ENCODE results near the gene RFTN1. TPM values are rescaled to one million over a fixed set of nuclear protein-coding genes. Genes with fewer than 3 reads are reported as not detected.

Gene RFTN1
- total and polyA plus RNA-seq, 2 of the 8 experiments (the other 6 are each of a cell fraction or from before 2014, with no cell fraction given), result 4.6 to 6.7 TPM

DNA sequence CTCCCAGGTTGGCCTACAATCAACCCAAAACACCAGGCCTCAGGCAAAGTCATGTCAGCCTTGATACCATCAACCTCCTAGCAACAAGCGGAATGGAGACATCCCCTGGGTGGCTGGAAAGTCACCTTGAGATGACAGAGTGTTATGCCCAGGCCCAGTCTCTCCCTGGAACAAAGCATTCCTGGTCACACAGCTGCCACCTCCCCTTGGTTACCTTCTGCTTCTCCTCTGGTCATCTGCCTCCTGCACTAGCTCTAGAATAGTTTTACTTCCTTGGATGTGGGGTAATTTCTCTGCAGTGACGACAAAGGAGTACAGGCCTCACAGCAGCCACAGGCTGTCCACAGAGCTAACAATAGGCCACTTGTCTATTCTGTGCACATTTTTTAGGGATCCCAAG, 114.9 kb downstream of the RFTN1 start:
- Histone ChIP-seq H3K4ac (replicated peaks; ENCODE audit: insufficient read length, low read depth, low read length) (no peak overlapping the region), H4K8ac (ENCODE audit: extremely low read depth, insufficient read depth, low read length) (no peak overlapping the region), H3K27me3 (replicated peaks in 1 of 4; ENCODE audit: control insufficient read depth in 3 of 4, extremely low read depth in 1 of 4, insufficient read depth in 3 of 4, low read length in 3 of 4) (no peaks in the 10 kb centered on the region), H3K79me2 (ENCODE audit: control insufficient read depth in 1 of 2, insufficient read depth in 2 of 2, low read length in 2 of 2) (no peaks in the 10 kb centered on the region), H2BK120ac (replicated peaks; ENCODE audit: low read depth, low read length) (no peak overlapping the region), H3K4me2 (ENCODE audit: insufficient read depth in 1 of 2, low read depth in 2 of 2, low read length in 2 of 2) (no peak overlapping the region), H3K56ac (replicated peaks; ENCODE audit: insufficient read length, low read depth, low read length) (no peak overlapping the region), H3K9me3 (ENCODE audit: insufficient read depth in 2 of 2, low read depth in 1 of 2, low read length in 1 of 2) (no peaks in the 10 kb centered on the region), H4K5ac (ENCODE audit: insufficient read length, low read depth, low read length) (no peak overlapping the region), H3K23me2 (ENCODE audit: low read depth, low read length) (no peaks in the 10 kb centered on the region), H2AFZ (ENCODE audit: low read length) (no peak overlapping the region), H3K36me3 (ENCODE audit: control insufficient read depth in 2 of 4, insufficient read depth in 4 of 4, low read length in 3 of 4) (no peaks in the 10 kb centered on the region), H2BK20ac (ENCODE audit: low read length) (no peak overlapping the region), H2BK12ac (ENCODE audit: low read depth, low read length) (no peak overlapping the region), H4K20me1 (replicated peaks in 1 of 2; ENCODE audit: control insufficient read depth in 1 of 2, insufficient read depth in 2 of 2, low read length in 2 of 2) (no peaks in the 10 kb centered on the region), H3K14ac (ENCODE audit: insufficient read length) (no peak overlapping the region), H2AK5ac (ENCODE audit: low read depth, low read length) (no peak overlapping the region), H3K4me1 (replicated peaks in 1 of 4; ENCODE audit: control insufficient read depth in 3 of 4, insufficient read depth in 4 of 4, low read length in 3 of 4) (peaks cover 0 to 6% (median 2%) of the 10 kb centered on the region in 4 experiments; a peak in 4 of 7 replicates), H3K23ac (ENCODE audit: insufficient read length) (no peak overlapping the region), H4K91ac (replicated peaks; ENCODE audit: insufficient read length, low read length) (no peak overlapping the region), H3K79me1 (ENCODE audit: low read depth, low read length) (no peaks in the 10 kb centered on the region), H3K27ac (ENCODE audit: low read depth, low read length) (no peak overlapping the region), H3K4me3 (ENCODE audit: extremely low read depth in 1 of 4, insufficient read depth in 2 of 4, low read depth in 3 of 4, low read length in 4 of 4) (no peak overlapping the region), H3K9ac (replicated peaks in 1 of 4; ENCODE audit: extremely low read depth in 1 of 4, low read depth in 3 of 4, low read length in 3 of 4) (no peak overlapping the region; a peak in 2 of 7 replicates), H3K18ac (ENCODE audit: extremely low read depth, low read length) (no peak overlapping the region; the same call in 1 of the 2 replicates), H2BK15ac (ENCODE audit: low read length) (no peak overlapping the region), H2BK5ac (ENCODE audit: low read depth, low read length) (peak overlapping the region; percentile 16; the same call in 1 of the 2 replicates)
- ChIA-PET CTCF (ENCODE audit: partially characterized antibody) (interaction anchor here (0.6 to 1.3 kb wide), 4 partner anchors 9 to 118 kb away, joined by 3 to 5 read pairs (median 4); no protein-coding TSS in a partner anchor), POLR2A (ENCODE audit: partially characterized antibody) (no interaction called here)
- 64% methylated on average over 2 of the region's 2 CpGs; no CpG with 5 or more reads in 1 of the 2 experiments for WGBS, 2 experiments (ENCODE audit: extremely low coverage in 1 of 2, insufficient coverage in 1 of 2, insufficient read length in 1 of 2, insufficient replicate concordance in 2 of 2, low coverage in 1 of 2, low lambda C conversion rate in 2 of 2, missing lambda C conversion rate in 1 of 2)
- TF ChIP-seq SUZ12 (IDR thresholded peaks at IDR 0.05; ENCODE audit: low read length) (no peak), POLR2AphosphoS5 (IDR thresholded peaks at IDR 0.05; ENCODE audit: low read depth, low read length) (no peak), TAF7 (optimal IDR thresholded peaks at IDR 0.05; ENCODE audit: borderline replicate concordance, low read depth, low read length) (no peak), POU5F1 (IDR thresholded peaks at IDR 0.05; ENCODE audit: low read depth, low read length) (no peak), BACH1 (IDR thresholded peaks at IDR 0.05; ENCODE audit: low read length) (no peak), YY1 (IDR thresholded peaks at IDR 0.05; ENCODE audit: low read depth, low read length) (no peak), RFX5 (IDR thresholded peaks at IDR 0.05; ENCODE audit: borderline replicate concordance, low read depth, low read length) (no peak), CHD2 (IDR thresholded peaks at IDR 0.05; ENCODE audit: low read length) (no peak), KDM4A (IDR thresholded peaks at IDR 0.05; ENCODE audit: low read depth, low read length, severe bottlenecking) (no peak)
- DNase-seq (ENCODE audit: low read depth in 1 of 2, low spot score in 2 of 2) (no peak), FAIRE-seq (no peak)

All from H1 (cell line).